DOHH2 (cell line): Measurements from ENCODE around the gene ABTB2.

Source experiments
- EZH2phosphoT487 ChIP-seq: fragments of 200-600 bp; sonication (generic); IDR thresholded peaks from 2 replicates; pipeline ENCODE4 v1.6.1; 2017; ENCODE audit warnings: borderline replicate concordance, mild to moderate bottlenecking, antibody characterized with exemption, low read length, moderate library complexity, mixed read lengths
- TF ChIP-seq, protein P1 (sequence below): fragments of 200-600 bp; sonication (generic); IDR thresholded peaks from one replicate; pipeline ENCODE4 v1.5.1; 2014; ENCODE audit warnings: antibody characterized with exemption, mild to moderate bottlenecking, low read depth, low read length; ENCODE audit not compliant: poor library complexity, severe bottlenecking

DNA sequence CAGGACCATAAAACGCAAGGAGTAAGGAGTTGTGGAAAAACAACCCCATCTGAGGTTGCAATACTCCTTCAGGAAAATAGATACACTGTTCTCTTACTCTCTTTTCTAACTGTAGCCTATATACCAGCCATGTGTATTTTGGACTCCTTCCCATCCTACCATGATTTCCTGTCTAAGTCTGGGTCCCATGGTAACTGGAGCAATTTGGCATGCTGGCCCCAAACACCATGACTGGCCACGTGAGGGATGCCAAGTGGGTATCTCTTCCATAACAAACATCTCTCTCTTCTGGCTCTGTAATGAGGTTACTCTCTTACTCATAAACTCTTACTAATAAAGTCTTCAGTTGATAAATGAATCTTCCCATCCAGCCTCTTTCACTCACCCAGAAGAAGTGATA, 26.5 kb downstream of the ABTB2 start:
- TF ChIP-seq, protein P1, sequence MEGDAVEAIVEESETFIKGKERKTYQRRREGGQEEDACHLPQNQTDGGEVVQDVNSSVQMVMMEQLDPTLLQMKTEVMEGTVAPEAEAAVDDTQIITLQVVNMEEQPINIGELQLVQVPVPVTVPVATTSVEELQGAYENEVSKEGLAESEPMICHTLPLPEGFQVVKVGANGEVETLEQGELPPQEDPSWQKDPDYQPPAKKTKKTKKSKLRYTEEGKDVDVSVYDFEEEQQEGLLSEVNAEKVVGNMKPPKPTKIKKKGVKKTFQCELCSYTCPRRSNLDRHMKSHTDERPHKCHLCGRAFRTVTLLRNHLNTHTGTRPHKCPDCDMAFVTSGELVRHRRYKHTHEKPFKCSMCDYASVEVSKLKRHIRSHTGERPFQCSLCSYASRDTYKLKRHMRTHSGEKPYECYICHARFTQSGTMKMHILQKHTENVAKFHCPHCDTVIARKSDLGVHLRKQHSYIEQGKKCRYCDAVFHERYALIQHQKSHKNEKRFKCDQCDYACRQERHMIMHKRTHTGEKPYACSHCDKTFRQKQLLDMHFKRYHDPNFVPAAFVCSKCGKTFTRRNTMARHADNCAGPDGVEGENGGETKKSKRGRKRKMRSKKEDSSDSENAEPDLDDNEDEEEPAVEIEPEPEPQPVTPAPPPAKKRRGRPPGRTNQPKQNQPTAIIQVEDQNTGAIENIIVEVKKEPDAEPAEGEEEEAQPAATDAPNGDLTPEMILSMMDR = no peak
- no peak for TF ChIP-seq EZH2phosphoT487
